Right renal cortex interstitium (tissue), 3 donors: ENCODE measurements around the gene PSMB7. TPM values are rescaled to one million over a fixed set of nuclear protein-coding genes. Genes with fewer than 3 reads are reported as not detected.

Source experiments
- DNase-seq, 3 donors: peaks; one replicate each; pipeline ENCODE4 v3.0.0-alpha.2; 2013; ENCODE audit warnings: low read depth in 3 of 3, low spot score in 2 of 3
- polyA plus RNA-seq, 3 donors: library from polyadenylated mRNA; unstranded; fragments of 120-200 nt; gene quantifications; one replicate each; pipeline ENCODE4 v1.2.1, GENCODE V29; 2013; ENCODE audit not compliant: insufficient read length in 3 of 3

Gene PSMB7
- polyA plus RNA-seq, 3 donors: 233 to 239 (median 236) TPM

GRCh38 chr9:124359426-124359825 lies 55.8 kb downstream of the PSMB7 start:
- no peak for DNase-seq

GRCh38 chr9:124358631-124359030 lies 56.6 kb downstream of the PSMB7 start:
- no peak for DNase-seq

GRCh38 chr9:124357721-124358361 lies 57.4 kb downstream of the PSMB7 start:
- DNase-seq: no peak

GRCh38 chr9:124356745-124357390 lies 58.4 kb downstream of the PSMB7 start:
- no peak for DNase-seq

- no peak for DNase-seq
Observed at GRCh38 chr9:124355941-124356744, 59.1 kb downstream of the PSMB7 start.

- no peak for DNase-seq
Observed at GRCh38 chr9:124355039-124355940, 60.0 kb downstream of the PSMB7 start.

GRCh38 chr9:124354346-124355038 lies 60.8 kb downstream of the PSMB7 start:
- no peak for DNase-seq

- no peak for DNase-seq
Observed at GRCh38 chr9:124353811-124354274, 61.4 kb downstream of the PSMB7 start.

GRCh38 chr9:124353166-124353768 lies 62.0 kb downstream of the PSMB7 start:
- no peak for DNase-seq

- no peak for DNase-seq
Observed at GRCh38 chr9:124352616-124353015, 62.6 kb downstream of the PSMB7 start.

GRCh38 chr9:124351672-124352468 lies 63.4 kb downstream of the PSMB7 start:
- DNase-seq: no peak

GRCh38 chr9:124350494-124351263 lies 64.6 kb downstream of the PSMB7 start:
- DNase-seq: no peak

GRCh38 chr9:124349675-124350493 lies 65.4 kb downstream of the PSMB7 start:
- no peak for DNase-seq

- DNase-seq: no peak
Observed at GRCh38 chr9:124349267-124349666, 66.0 kb downstream of the PSMB7 start.

- DNase-seq: no peak
Observed at GRCh38 chr9:124348831-124349230, 66.4 kb downstream of the PSMB7 start.

- DNase-seq: no peak
Observed at GRCh38 chr9:124348363-124348762, 66.9 kb downstream of the PSMB7 start.

- no peak for DNase-seq
Observed at GRCh38 chr9:124347968-124348358, 67.3 kb downstream of the PSMB7 start.
